Stomach smooth muscle (tissue), 2 donors: ENCODE data around the gene PCID2.

ENCODE experiments used
- H3K27ac ChIP-seq: one replicate; pipeline ENCODE4 v1.7.0; 2013; ENCODE audit warnings: mild to moderate bottlenecking, low read length, inconsistent platforms
- H3K27me3 ChIP-seq, 2 donors: one replicate each; pipeline ENCODE4 v1.7.0; 2013; ENCODE audit warnings: low read length in 2 of 2; ENCODE audit not compliant: insufficient read depth in 2 of 2, control insufficient read depth in 1 of 2
- H3K36me3 ChIP-seq, 2 donors: one replicate each; pipeline ENCODE4 v1.7.0; 2013; ENCODE audit warnings: low read length in 2 of 2; ENCODE audit not compliant: control insufficient read depth in 2 of 2, insufficient read depth in 2 of 2
- H3K4me1 ChIP-seq: one replicate; pipeline ENCODE4 v1.7.0; 2013; ENCODE audit warnings: low read length; ENCODE audit not compliant: control insufficient read depth, insufficient read depth
- H3K4me3 ChIP-seq, 2 donors: one replicate each; pipeline ENCODE4 v1.7.0; 2013; ENCODE audit warnings: low read length in 2 of 2
- H3K9ac ChIP-seq, 2 donors: one replicate each; pipeline ENCODE4 v1.7.0; 2013; ENCODE audit warnings: low read length in 2 of 2, mild to moderate bottlenecking in 1 of 2
- H3K9me3 ChIP-seq, 2 donors: one replicate each; pipeline ENCODE4 v1.7.0; 2013; ENCODE audit warnings: low read length in 2 of 2; ENCODE audit not compliant: control insufficient read depth in 2 of 2
- donor health status: healthy.
- donor health status: Pancreatic carcinoma.

The PCID2 gene

GRCh38 chr13:113232208-113233003, 23.9 kb upstream of the PCID2 start:
- H3K27me3 ChIP-seq, result no peaks in the 10 kb centered on the region
- no peak overlapping the region for H3K27ac ChIP-seq
- no peak overlapping the region for H3K9ac ChIP-seq
- no peak overlapping the region for H3K4me3 ChIP-seq
- no peaks in the 10 kb centered on the region for H3K9me3 ChIP-seq
- H3K4me1 ChIP-seq, result no peaks in the 10 kb centered on the region
- peaks cover 22 to 52% of the 10 kb centered on the region in 2 donors for H3K36me3 ChIP-seq

GRCh38 chr13:113231306-113232207, 23.1 kb upstream of the PCID2 start:
- H3K4me1 ChIP-seq, result no peaks in the 10 kb centered on the region
- H3K36me3 ChIP-seq, result peaks cover 20 to 45% of the 10 kb centered on the region in 2 donors
- H3K9me3 ChIP-seq, result no peaks in the 10 kb centered on the region
- no peaks in the 10 kb centered on the region for H3K27me3 ChIP-seq
- H3K9ac ChIP-seq, result no peak overlapping the region
- no peak overlapping the region for H3K27ac ChIP-seq
- H3K4me3 ChIP-seq, result no peak overlapping the region

GRCh38 chr13:113229791-113230190, 21.3 kb upstream of the PCID2 start:
- H3K9ac ChIP-seq, result no peak overlapping the region
- H3K4me1 ChIP-seq, result no peaks in the 10 kb centered on the region
- H3K27me3 ChIP-seq, result no peaks in the 10 kb centered on the region
- no peak overlapping the region for H3K27ac ChIP-seq
- H3K36me3 ChIP-seq, result peaks cover 25 to 53% of the 10 kb centered on the region in 2 donors
- H3K9me3 ChIP-seq, result no peaks in the 10 kb centered on the region
- H3K4me3 ChIP-seq, result no peak overlapping the region

GRCh38 chr13:113229161-113229560, 20.7 kb upstream of the PCID2 start:
- Histone ChIP-seq H3K36me3 (peaks cover 28 to 54% of the 10 kb centered on the region in 2 donors), H3K9me3 (no peaks in the 10 kb centered on the region), H3K4me1 (no peaks in the 10 kb centered on the region), H3K9ac (no peak overlapping the region), H3K27me3 (no peaks in the 10 kb centered on the region), H3K27ac (no peak overlapping the region), H3K4me3 (no peak overlapping the region)

GRCh38 chr13:113226873-113227450, 18.5 kb upstream of the PCID2 start:
- Histone ChIP-seq H3K27ac (no peak overlapping the region), H3K9ac (no peak overlapping the region), H3K9me3 (no peaks in the 10 kb centered on the region), H3K4me3 (no peak overlapping the region), H3K36me3 (peaks cover 34 to 44% of the 10 kb centered on the region in 2 donors), H3K27me3 (no peaks in the 10 kb centered on the region), H3K4me1 (no peaks in the 10 kb centered on the region)

DNA sequence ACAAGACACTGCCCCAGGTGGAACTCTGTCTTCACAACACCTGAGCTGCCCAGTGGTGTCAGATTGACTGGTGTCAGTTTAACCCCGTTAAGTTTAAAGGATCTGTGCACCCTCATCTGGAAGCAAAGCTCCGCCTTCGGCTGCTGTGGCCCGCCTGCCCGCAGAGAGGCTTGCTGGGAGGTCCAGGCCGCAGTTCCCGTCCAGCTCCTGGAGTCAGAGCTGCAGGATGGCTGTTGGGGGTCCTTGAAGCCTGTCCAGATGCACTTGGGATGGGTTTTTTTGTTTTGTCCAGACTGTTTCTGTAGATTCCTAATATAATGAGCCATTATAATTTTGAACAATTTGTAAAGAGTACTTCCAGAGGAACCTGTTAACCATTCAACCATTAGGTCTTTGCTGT, 17.0 kb upstream of the PCID2 start:
- H3K4me1 ChIP-seq, result peaks cover 4% of the 10 kb centered on the region
- no peak overlapping the region for H3K9ac ChIP-seq
- H3K27ac ChIP-seq, result no peak overlapping the region
- H3K9me3 ChIP-seq, result no peaks in the 10 kb centered on the region
- H3K36me3 ChIP-seq, result peaks cover 35 to 46% of the 10 kb centered on the region in 2 donors
- H3K4me3 ChIP-seq, result no peak overlapping the region
- no peaks in the 10 kb centered on the region for H3K27me3 ChIP-seq

- H3K9me3 ChIP-seq, result no peaks in the 10 kb centered on the region
- no peak overlapping the region for H3K27ac ChIP-seq
- H3K9ac ChIP-seq, result no peak overlapping the region
- H3K27me3 ChIP-seq, result no peaks in the 10 kb centered on the region
- no peak overlapping the region for H3K4me3 ChIP-seq
- peaks cover 4% of the 10 kb centered on the region for H3K4me1 ChIP-seq
- H3K36me3 ChIP-seq, result peaks cover 27 to 46% of the 10 kb centered on the region in 2 donors
These were observed 16.0 kb upstream of the PCID2 start for GRCh38 chr13:113224486-113224885.

DNA sequence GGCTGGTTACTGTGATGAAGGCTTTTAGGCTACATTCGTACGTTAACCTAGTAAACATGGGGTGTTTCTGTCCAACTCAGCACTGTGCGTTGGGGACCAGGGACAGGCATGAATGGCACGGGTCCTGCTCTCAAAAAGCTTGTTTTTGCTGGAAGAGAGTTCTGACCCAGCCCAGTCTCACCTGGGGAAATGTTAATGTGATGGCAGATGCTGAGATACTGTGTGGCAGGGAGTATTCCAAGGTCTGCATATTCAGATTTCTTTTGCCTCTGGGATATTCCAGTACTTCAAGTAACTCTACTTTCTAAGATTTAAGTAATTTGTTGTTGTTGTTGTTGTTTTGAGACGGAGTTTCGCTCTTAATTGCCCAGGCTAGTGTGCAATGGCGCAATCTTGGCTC, 14.6 kb upstream of the PCID2 start:
- peaks cover 8% of the 10 kb centered on the region for H3K4me1 ChIP-seq
- peaks cover 24 to 43% of the 10 kb centered on the region in 2 donors for H3K36me3 ChIP-seq
- no peaks in the 10 kb centered on the region for H3K27me3 ChIP-seq
- H3K27ac ChIP-seq, result no peak overlapping the region
- H3K4me3 ChIP-seq, result no peak overlapping the region
- no peaks in the 10 kb centered on the region for H3K9me3 ChIP-seq
- no peak overlapping the region for H3K9ac ChIP-seq

DNA sequence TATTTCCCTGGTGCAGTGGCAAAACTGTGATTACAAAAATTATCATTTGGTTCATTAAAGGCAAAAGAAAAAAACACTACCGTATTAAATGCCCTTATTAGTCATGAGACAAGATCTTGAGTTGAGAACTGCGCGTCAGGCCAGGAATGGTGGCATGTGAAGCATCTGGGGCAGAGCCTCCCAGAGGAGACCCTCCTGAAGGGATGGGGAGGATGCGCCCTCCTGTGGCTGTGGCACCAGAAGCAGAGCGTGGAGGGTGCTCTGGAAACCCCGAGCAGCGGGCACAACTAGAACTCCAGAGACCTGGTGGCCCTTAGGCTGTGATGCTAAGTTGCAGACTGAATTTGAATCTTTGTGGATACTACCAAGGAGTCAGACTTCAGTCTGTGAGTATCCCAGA, 12.4 kb upstream of the PCID2 start:
- no peak overlapping the region for H3K9ac ChIP-seq
- H3K4me1 ChIP-seq, result peaks cover 19% of the 10 kb centered on the region
- no peak overlapping the region for H3K27ac ChIP-seq
- H3K9me3 ChIP-seq, result no peaks in the 10 kb centered on the region
- peaks cover 17 to 33% of the 10 kb centered on the region in 2 donors for H3K36me3 ChIP-seq
- H3K27me3 ChIP-seq, result no peaks in the 10 kb centered on the region
- no peak overlapping the region for H3K4me3 ChIP-seq

DNA sequence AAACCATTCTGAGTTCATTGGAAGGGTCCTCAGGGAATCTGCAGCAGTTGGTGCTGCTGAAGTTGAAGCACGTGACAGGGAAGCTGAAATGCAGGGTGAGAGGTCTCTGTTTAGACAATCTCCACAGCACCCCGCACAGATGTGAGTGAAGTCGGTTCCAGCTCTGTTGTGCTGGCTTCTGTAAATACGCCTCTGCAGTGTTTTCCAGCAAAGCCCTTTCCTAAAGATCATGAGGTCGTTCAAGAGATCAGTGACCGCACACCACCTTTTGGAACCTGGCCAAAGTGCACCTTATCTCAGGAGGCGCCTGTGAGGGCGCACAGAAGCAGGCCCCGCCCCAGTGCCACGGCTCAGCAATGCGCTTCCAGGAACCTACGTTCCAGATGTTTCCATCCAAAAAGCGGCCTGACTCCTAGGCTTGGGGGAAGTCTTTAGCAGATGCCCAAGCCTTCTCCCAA, 11.7 kb upstream of the PCID2 start:
- Histone ChIP-seq H3K27me3 (no peaks in the 10 kb centered on the region), H3K9me3 (no peaks in the 10 kb centered on the region), H3K9ac (no peak overlapping the region), H3K36me3 (peaks cover 13 to 30% of the 10 kb centered on the region in 2 donors), H3K4me3 (no peak overlapping the region), H3K27ac (no peak overlapping the region), H3K4me1 (peaks cover 26% of the 10 kb centered on the region)
